Panc1 (cell line): ENCODE data around the gene GLIPR1.

Experiments used
- CTCF ChIP-seq: fragments of 450-650 bp; IDR thresholded peaks from 2 replicates; pipeline ENCODE4 v1.5.1; 2017; ENCODE audit warnings: mild to moderate bottlenecking
- POLR2AphosphoS5 ChIP-seq: IDR thresholded peaks from 2 replicates; pipeline ENCODE4 v1.6.1; 2012; ENCODE audit warnings: mild to moderate bottlenecking, low read depth, low read length, moderate library complexity
- REST ChIP-seq, 2 experiments: IDR thresholded peaks; 2 replicates each; pipeline ENCODE4 v1.6.1; 2011 to 2012; ENCODE audit warnings: low read depth in 2 of 2, control low read depth in 1 of 2, low read length in 1 of 2, mild to moderate bottlenecking in 1 of 2, moderate library complexity in 1 of 2; ENCODE audit not compliant: insufficient read depth in 1 of 2
- TCF7L2 ChIP-seq: IDR thresholded peaks from 2 replicates; pipeline ENCODE4 v1.6.1; 2011; ENCODE audit warnings: mild to moderate bottlenecking, low read depth, low read length, inconsistent platforms

- TF ChIP-seq CTCF (no peak), POLR2AphosphoS5 (no peak), TCF7L2 (no peak), REST (IDR thresholded peaks at IDR 0.05; ENCODE audit: insufficient read depth in 1 of 2, low read depth in 2 of 2, low read length in 1 of 2) (no peak)
Measured at GRCh38 chr12:75478116-75478794, 2.3 kb upstream of the GLIPR1 start.
